Lower leg skin (tissue), 4 donors: ENCODE results near the gene MRFAP1L1. TPM values are rescaled to one million over a fixed set of nuclear protein-coding genes. Genes with fewer than 3 reads are reported as not detected.

Source experiments
- DNase-seq, 2 donors: peaks; one replicate each; pipeline ENCODE4 v3.0.0-alpha.2; 2019; ENCODE audit warnings: low spot score in 2 of 2
- H3K4me3 ChIP-seq: fragments of 200-600 bp; sonication (generic); 2 replicates; pipeline ENCODE4 v1.5.1; 2017; ENCODE audit warnings: mild to moderate bottlenecking, low read depth; ENCODE audit not compliant: poor library complexity, severe bottlenecking
- POLR2A ChIP-seq, 2 donors: fragments of 450-650 bp; IDR thresholded peaks; one replicate each; pipeline ENCODE4 v1.6.1; 2016 to 2017; ENCODE audit warnings: antibody characterized with exemption in 2 of 2, mild to moderate bottlenecking in 1 of 2, moderate library complexity in 1 of 2
- whole genome bisulfite sequencing, 2 donors: methylation state at CpG; one replicate each; pipeline ENCODE4 v1.1.5; 2018; 5-methylcytosine and 5-hydroxymethylcytosine counted together
- intact Hi-C: fragments of 100-400 bp; cut with DNase I; formaldehyde crosslinking; loops from one replicate; pipeline ENCODE4 v1.15.0; 2023; ENCODE audit warnings: low total_unique reads
- total RNA-seq, 4 donors: library from RNA; depleted of rRNA; stranded (reverse); fragments of >200 nt; gene quantifications; one replicate each; pipeline ENCODE4 v1.1.0, GENCODE V29; 2016
- TF ChIP-seq, protein P1 (sequence below), 3 donors: fragments of 450-650 bp; IDR thresholded peaks; one replicate each; pipeline ENCODE4 v1.5.1; 2016; ENCODE audit warnings: antibody characterized with exemption in 3 of 3, mild to moderate bottlenecking in 3 of 3, moderate library complexity in 2 of 3

MRFAP1L1 gene
- total RNA-seq, 4 donors from 2014 or later: 52.8 to 73.8 (median 69.1) TPM

DNA sequence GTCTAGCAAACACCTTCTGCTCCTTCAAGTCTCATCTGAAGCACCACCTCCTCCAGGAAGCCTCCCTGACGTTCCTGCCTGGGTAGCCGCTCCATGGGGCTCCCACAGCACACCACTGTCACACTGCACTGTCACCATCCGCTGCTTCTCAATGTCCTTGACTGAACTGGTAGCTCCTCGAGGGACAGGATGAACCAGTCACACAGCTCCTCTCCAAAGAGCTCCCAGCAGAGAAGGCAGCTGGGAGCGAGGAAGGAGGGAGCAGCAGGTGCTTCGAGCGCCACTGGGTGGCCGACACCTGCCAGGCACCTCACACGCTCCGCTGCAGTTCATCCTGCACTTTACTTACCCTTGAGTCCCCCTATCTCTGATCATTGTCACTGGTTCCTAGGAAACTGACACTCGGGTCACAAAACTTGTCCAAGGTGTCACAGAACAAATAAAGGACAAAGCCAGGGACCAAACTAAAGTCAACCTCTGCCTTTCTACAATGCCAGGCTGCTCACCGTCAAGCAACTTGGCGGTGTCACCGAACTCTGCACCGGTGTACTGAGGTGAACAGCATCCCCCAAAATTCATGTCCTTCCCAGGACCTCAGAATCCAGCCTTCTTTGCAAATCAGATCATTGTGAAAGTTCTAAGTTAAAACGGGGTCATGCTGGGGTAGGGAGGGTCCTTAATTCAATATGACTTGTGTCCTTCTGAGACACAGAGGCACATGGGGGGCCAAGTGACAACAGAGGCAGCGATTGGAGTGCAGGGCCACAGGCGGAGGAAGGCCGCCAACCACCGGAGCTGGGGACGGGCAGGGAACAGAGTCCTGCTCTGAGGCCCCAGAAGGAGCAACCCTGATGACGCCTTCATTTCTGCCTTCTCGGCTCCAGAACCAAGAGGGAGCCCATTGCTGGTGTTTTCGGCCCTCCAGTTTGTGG, 21.5 kb downstream of the MRFAP1L1 start:
- TF ChIP-seq POLR2A (IDR thresholded peaks at IDR 0.05): no peak
- TF ChIP-seq, protein P1, sequence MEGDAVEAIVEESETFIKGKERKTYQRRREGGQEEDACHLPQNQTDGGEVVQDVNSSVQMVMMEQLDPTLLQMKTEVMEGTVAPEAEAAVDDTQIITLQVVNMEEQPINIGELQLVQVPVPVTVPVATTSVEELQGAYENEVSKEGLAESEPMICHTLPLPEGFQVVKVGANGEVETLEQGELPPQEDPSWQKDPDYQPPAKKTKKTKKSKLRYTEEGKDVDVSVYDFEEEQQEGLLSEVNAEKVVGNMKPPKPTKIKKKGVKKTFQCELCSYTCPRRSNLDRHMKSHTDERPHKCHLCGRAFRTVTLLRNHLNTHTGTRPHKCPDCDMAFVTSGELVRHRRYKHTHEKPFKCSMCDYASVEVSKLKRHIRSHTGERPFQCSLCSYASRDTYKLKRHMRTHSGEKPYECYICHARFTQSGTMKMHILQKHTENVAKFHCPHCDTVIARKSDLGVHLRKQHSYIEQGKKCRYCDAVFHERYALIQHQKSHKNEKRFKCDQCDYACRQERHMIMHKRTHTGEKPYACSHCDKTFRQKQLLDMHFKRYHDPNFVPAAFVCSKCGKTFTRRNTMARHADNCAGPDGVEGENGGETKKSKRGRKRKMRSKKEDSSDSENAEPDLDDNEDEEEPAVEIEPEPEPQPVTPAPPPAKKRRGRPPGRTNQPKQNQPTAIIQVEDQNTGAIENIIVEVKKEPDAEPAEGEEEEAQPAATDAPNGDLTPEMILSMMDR (IDR thresholded peaks at IDR 0.05): no peak
- no peak overlapping the region for H3K4me3 ChIP-seq
- 72 to 84% methylated on average over 24 of the region's 24 CpGs for WGBS, 2 donors
- DNase-seq: no peak
- intact Hi-C loops: no loop called here

DNA sequence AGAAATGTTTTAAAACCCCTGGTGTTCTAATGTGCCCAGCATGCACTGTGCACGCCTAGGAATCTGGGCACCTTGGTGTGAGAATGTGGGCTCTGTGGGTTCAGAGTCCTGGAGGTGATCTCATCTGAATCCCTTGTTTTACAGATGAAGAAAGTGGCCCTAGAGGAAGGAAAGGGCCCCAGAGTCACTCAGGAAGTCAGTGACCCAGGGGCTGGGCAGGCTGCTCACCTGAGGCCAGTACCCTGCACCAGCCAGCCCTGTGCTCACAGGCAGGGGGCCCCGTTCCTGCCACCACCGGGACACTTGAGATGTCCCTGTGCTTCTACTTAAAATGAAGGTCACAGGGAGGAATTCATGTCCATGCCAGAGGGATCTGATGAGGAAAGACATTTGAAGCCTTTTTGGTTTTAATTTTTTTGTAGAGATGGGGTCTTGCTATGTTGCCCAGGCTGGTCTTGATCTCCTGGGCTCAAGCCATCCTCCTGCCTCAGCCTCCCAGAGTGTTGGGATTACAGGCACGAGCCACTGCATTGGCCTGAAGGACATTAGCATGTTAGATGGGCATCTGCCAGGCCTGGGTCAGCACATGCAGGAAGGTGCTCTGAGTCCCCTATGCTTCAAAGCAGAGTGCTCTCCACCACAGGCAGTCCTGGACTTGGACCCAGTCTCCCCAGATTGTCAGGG, 23.4 kb downstream of the MRFAP1L1 start:
- DNase-seq: no peak
- WGBS, 2 donors: 81 to 94% methylated on average over 4 of the region's 4 CpGs

DNA sequence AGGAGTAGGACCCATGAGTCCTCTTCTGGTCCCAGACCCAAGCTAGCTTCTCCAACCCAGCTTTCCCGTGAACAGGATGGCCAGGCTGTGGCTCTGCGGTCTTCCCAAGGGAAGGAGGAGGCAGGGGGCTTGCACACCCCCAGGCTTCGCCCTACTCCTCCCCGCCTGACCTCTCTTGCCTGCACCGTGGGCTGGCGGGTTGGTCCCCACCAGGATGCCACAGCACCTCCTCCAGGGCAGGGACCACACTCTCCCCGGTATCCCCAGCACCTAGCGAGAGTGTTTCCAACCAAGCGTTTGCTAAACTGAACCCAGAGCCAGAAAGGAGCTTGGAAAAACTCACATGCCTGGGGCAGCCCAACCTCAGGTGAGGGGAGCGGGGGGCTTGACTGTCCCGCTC, 25.0 kb downstream of the MRFAP1L1 start:
- 93 to 95% methylated on average over 11 of the region's 11 CpGs for WGBS, 2 donors
- TF ChIP-seq POLR2A (IDR thresholded peaks at IDR 0.05): no peak
- TF ChIP-seq, protein P1 (IDR thresholded peaks at IDR 0.05): no peak
- no peak for DNase-seq
- H3K4me3 ChIP-seq: no peak overlapping the region
- intact Hi-C loops: no loop called here

More for the DNA sequence above, 23.4 kb downstream of the MRFAP1L1 start:
- no peak overlapping the region for H3K4me3 ChIP-seq
- intact Hi-C loops: no loop called here
- TF ChIP-seq POLR2A (IDR thresholded peaks at IDR 0.05): no peak
- TF ChIP-seq, protein P1 (IDR thresholded peaks at IDR 0.05): no peak

DNA sequence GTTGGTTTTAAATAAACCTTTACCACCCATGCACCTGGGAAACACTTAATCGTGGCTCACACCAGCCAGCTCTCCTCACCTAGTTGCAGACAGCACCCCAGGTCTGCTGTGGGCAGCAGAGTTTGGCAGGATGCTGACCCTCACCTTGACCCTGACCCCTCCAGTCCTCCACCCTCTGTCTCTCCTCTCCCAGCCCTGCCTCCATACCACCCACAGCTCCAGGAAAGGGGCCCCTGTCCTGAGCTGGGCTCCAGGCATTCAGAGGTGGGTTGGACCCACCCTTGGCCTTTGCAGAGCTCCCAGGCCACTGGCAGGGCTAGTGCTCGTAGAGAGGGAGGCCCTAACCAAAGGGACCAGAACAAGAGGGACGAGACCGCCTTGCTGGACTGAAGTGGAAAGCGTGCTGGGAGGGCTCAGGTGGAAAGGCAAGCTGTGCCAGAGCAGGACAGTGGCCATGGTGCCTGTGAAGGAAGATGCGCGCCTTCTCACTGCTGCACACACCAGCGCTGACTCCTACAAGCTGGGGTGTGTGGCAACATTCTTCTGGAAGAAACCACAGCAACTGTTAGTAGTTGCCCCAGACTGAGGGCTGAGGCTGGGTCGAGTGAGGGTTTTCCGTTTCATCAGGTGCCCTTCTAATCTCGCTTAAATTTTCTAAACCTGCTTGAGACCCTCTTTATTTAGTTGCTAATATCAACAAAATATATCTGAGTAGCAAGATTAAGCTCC, 26.6 kb downstream of the MRFAP1L1 start:
- DNase-seq: no peak
- intact Hi-C loops: no loop called here
- H3K4me3 ChIP-seq: no peak overlapping the region
- TF ChIP-seq, protein P1 (IDR thresholded peaks at IDR 0.05): no peak
- TF ChIP-seq POLR2A (IDR thresholded peaks at IDR 0.05): no peak
- WGBS, 2 donors: 77 to 85% methylated on average over 11 of the region's 11 CpGs

DNA sequence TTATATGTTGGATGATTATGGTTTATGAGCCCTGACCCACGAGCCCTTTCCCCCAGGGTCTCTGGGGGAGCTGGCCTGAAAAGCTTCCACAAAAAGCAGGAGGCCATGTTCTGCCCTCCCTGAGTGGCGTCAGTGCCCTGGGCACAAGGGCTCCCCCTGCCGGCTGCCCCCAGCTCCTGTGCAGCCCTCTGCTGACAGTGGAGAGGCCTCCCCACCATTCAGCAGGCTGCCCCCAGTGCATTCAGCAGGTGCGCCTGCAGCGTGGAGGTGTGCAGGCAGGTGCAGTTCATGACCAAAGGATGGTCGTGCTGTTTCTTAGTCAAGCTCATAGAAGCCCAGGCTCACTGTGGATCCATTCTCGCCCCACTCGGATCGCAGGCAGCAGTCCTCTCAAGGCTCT, 28.5 kb downstream of the MRFAP1L1 start:
- DNase-seq: no peak
- no peak for TF ChIP-seq POLR2A (IDR thresholded peaks at IDR 0.05)
- TF ChIP-seq, protein P1 (IDR thresholded peaks at IDR 0.05): no peak
- no peak overlapping the region for H3K4me3 ChIP-seq
- intact Hi-C loops: no loop called here
- WGBS, 2 donors: 72 to 92% methylated on average over 8 to 9 of the region's 9 CpGs
